WI38 (cell line): ENCODE data around the gene NKX1-2.

ENCODE experiments used
- H3K4me3 ChIP-seq: 2 replicates; pipeline ENCODE4 v1.5.1; 2011; ENCODE audit warnings: low read depth, mild to moderate bottlenecking, control low read depth, low read length
- CTCF ChIP-seq: IDR thresholded peaks from 2 replicates; pipeline ENCODE4 v1.5.1; 2012; ENCODE audit warnings: low read depth, mild to moderate bottlenecking, control low read depth, low read length

NKX1-2 gene

DNA sequence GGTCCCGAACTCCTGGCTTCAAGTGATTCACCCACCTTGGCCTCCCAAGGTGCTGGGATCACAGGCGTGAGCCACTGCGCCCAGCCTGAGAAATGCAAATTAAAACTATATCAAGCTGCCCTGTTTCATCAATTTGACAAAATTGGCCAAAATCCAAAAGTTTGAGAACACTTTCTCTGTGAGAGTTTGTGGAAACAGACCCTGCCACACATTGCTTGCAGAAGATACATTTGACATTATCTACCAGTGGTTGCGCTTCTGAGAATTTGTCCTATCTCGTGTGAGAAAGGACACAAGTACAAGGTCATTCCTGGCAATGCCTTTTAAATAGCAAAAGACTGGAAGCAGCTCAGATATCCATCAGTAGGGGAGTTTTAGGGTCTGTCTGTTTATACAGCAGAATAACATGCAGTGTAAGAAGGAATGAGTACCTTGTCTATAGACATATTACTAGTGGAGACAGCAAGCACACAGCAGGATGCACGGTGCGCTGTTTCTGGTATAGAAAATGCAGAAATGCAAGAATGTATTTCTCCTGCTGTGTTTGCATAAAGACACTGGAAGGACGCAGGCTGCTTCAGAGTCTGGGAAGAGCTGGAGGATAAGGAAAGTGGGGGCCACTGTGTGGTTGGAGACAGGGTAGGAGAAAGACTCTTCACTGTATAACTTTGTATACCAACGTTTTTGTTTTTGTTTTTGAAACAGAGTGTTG, 16.1 kb upstream of the NKX1-2 start:
- no peak overlapping the region for H3K4me3 ChIP-seq
- TF ChIP-seq CTCF, result no peak

GRCh38 chr10:124465003-124465776, 15.4 kb upstream of the NKX1-2 start:
- no peak for TF ChIP-seq CTCF
- no peak overlapping the region for H3K4me3 ChIP-seq

DNA sequence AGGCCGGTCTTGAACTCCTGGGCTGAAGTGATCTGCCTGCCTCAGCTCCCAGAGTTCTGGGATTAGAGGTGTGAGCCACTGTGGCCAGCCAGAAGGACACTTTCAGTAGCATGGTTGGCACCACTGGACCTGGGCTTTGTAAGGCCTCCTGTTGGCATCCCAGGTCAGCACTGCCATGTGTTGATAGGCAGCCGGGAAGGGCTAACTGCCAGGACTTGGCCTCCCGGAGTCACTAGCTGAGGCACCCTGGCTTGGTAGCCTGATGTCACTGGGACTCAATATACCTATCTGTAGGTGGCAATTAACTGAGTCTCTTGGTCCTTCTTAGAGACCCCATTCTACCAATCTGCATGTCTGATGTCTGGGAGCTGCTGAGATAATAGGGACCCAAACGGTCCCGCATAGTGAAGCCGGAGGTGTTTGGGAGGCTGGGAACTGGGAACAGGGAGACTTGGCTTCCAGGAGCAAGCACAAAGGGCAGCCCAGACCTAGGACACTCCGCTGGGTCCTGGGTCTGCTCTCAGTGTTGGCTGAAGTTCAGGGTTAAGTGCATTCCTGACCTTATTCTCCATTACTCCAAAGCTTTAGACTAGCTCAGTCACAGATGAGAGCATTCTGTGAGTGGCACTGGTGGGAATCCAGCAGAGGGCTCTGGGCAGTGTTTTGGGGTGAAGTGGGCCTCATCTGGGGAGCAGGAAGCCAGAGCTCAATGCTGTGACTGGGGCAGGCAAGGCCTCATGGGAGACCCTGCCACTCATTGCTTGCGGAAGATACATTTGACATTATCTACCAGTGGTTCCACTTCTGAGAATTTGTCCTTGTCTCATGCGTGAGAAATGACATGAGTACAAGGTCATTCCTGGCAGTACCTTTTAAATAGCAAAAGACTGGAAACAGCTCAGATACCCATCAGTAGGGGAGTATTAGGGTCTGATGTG, 14.5 kb upstream of the NKX1-2 start:
- TF ChIP-seq CTCF, result no peak
- no peak overlapping the region for H3K4me3 ChIP-seq

GRCh38 chr10:124462348-124462695, 12.5 kb upstream of the NKX1-2 start:
- no peak for TF ChIP-seq CTCF
- H3K4me3 ChIP-seq, result peak overlapping the region; percentile 63

GRCh38 chr10:124461642-124462347, 12.0 kb upstream of the NKX1-2 start, which contains the start of gene LHPP:
LHPP (plus strand) TSS chr10:124461823; CDS start chr10:124461863, 40 bp downstream.
- peak within 1 kb of the TSS; percentile 63 for H3K4me3 ChIP-seq
- no peak for TF ChIP-seq CTCF

GRCh38 chr10:124460144-124460543, 10.3 kb upstream of the NKX1-2 start:
- no peak for TF ChIP-seq CTCF
- no peak overlapping the region for H3K4me3 ChIP-seq
